HepG2 (cell line): ENCODE results near the gene ARR3. TPM values are rescaled to one million over a fixed set of nuclear protein-coding genes. Genes with fewer than 3 reads are reported as not detected.

Source experiments
- FOXA3 ChIP-seq: IDR thresholded peaks from 2 replicates; pipeline ENCODE4 v1.6.1; 2016; ENCODE audit warnings: missing genetic modification reagents, missing compliant biosample characterization
- MYC ChIP-seq: sonication (generic); formaldehyde crosslinking; IDR thresholded peaks from 2 replicates; pipeline ENCODE4 v1.9.0; 2021; ENCODE audit warnings: missing genetic modification reagents, borderline replicate concordance
- PTBP1 ChIP-seq: fragments of 200-400 bp; formaldehyde crosslinking; IDR thresholded peaks from 2 replicates; pipeline ENCODE4 v1.6.1; 2018; ENCODE audit warnings: low read length, low read depth; ENCODE audit not compliant: poor library complexity, severe bottlenecking
- SAP130 ChIP-seq: IDR thresholded peaks from 2 replicates; pipeline ENCODE4 v1.6.1; 2016; ENCODE audit warnings: low read depth
- ZNF782 ChIP-seq: sonication (generic); formaldehyde crosslinking; IDR thresholded peaks from 2 replicates; pipeline ENCODE4 v1.4.0; 2020; ENCODE audit warnings: missing genetic modification reagents, mild to moderate bottlenecking, borderline replicate concordance
- polyA plus RNA-seq, 8 experiments: library from polyadenylated mRNA; depleted of rRNA in 3 of 8; stranded (reverse) in 7 of 8; unstranded in 1 of 8; fragments of >200 nt; fragmentation: Illumina TruSeq in 4 of 8; extraction: Trizol in 4 of 8; gene quantifications; 2 replicates each; pipeline versions ENCODE4 v1.2.1 to v1.2.3, GENCODE V29; 2011 to 2016; ENCODE audit warnings: low read depth in 4 of 8, missing spikeins in 1 of 8, mixed read lengths in 1 of 8; ENCODE audit not compliant: insufficient read depth in 1 of 8
- total RNA-seq, 5 experiments: library from RNA; depleted of rRNA; stranded (reverse); fragments of >200 nt; fragmentation: Illumina TruSeq; extraction: Trizol; gene quantifications; 2 replicates each; pipeline ENCODE4 v1.2.3, GENCODE V29; 2016; ENCODE audit warnings: low read depth in 1 of 5
- TF ChIP-seq, protein P1 (sequence below): sonication (generic); formaldehyde crosslinking; IDR thresholded peaks from 2 replicates; pipeline ENCODE4 v1.5.0; 2020; ENCODE audit warnings: mild to moderate bottlenecking, missing genetic modification reagents, borderline replicate concordance
- TF ChIP-seq, protein P2 (sequence below): sonication (generic); formaldehyde crosslinking; IDR thresholded peaks from 2 replicates; pipeline ENCODE4 v1.8.0; 2022; ENCODE audit warnings: mild to moderate bottlenecking, missing genetic modification reagents, moderate library complexity
- TF ChIP-seq, protein P3 (sequence below): sonication (generic); formaldehyde crosslinking; IDR thresholded peaks from 2 replicates; pipeline ENCODE4 v1.4.0; 2020; ENCODE audit warnings: mild to moderate bottlenecking, missing genetic modification reagents
- TF ChIP-seq, protein P4 (sequence below): sonication (generic); formaldehyde crosslinking; IDR thresholded peaks from 2 replicates; pipeline ENCODE4 v1.5.1; 2020; ENCODE audit warnings: missing genetic modification reagents, mild to moderate bottlenecking, borderline replicate concordance

Gene ARR3
- total and polyA plus RNA-seq, 2 of the 13 experiments (the other 11 are each of a cell fraction or from before 2014, with no cell fraction given), result not detected

DNA sequence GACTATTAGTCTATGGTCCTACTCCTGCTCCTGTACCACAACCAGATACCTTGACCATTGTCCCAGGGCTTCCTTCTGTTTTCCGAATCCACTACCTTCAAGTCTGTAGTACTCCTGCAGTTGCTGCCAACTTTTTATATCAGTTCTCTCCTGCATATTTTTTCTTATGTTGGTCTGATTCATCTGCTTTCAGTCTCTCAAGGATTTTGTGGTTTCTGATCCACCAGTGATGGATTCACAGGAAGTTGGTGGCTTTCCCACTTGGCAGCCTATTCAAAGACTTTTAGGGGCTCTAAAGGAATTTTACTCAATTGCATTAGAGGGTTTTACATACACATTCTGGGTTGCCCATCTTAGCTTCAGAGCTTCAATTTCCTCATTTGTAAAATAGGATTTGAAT is 45.4 kb downstream of the ARR3 start (continued):
- TF ChIP-seq, protein P1, sequence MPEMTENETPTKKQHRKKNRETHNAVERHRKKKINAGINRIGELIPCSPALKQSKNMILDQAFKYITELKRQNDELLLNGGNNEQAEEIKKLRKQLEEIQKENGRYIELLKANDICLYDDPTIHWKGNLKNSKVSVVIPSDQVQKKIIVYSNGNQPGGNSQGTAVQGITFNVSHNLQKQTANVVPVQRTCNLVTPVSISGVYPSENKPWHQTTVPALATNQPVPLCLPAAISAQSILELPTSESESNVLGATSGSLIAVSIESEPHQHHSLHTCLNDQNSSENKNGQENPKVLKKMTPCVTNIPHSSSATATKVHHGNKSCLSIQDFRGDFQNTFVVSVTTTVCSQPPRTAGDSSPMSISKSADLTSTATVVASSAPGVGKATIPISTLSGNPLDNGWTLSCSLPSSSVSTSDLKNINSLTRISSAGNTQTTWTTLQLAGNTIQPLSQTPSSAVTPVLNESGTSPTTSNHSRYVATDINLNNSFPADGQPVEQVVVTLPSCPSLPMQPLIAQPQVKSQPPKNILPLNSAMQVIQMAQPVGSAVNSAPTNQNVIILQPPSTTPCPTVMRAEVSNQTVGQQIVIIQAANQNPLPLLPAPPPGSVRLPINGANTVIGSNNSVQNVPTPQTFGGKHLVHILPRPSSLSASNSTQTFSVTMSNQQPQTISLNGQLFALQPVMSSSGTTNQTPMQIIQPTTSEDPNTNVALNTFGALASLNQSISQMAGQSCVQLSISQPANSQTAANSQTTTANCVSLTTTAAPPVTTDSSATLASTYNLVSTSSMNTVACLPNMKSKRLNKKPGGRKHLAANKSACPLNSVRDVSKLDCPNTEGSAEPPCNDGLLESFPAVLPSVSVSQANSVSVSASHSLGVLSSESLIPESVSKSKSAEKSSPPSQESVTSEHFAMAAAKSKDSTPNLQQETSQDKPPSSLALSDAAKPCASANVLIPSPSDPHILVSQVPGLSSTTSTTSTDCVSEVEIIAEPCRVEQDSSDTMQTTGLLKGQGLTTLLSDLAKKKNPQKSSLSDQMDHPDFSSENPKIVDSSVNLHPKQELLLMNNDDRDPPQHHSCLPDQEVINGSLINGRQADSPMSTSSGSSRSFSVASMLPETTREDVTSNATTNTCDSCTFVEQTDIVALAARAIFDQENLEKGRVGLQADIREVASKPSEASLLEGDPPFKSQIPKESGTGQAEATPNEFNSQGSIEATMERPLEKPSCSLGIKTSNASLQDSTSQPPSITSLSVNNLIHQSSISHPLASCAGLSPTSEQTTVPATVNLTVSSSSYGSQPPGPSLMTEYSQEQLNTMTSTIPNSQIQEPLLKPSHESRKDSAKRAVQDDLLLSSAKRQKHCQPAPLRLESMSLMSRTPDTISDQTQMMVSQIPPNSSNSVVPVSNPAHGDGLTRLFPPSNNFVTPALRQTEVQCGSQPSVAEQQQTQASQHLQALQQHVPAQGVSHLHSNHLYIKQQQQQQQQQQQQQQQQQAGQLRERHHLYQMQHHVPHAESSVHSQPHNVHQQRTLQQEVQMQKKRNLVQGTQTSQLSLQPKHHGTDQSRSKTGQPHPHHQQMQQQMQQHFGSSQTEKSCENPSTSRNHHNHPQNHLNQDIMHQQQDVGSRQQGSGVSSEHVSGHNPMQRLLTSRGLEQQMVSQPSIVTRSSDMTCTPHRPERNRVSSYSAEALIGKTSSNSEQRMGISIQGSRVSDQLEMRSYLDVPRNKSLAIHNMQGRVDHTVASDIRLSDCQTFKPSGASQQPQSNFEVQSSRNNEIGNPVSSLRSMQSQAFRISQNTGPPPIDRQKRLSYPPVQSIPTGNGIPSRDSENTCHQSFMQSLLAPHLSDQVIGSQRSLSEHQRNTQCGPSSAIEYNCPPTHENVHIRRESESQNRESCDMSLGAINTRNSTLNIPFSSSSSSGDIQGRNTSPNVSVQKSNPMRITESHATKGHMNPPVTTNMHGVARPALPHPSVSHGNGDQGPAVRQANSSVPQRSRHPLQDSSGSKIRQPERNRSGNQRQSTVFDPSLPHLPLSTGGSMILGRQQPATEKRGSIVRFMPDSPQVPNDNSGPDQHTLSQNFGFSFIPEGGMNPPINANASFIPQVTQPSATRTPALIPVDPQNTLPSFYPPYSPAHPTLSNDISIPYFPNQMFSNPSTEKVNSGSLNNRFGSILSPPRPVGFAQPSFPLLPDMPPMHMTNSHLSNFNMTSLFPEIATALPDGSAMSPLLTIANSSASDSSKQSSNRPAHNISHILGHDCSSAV (CRISPR knock-in tag), result no peak
- TF ChIP-seq, protein P2, sequence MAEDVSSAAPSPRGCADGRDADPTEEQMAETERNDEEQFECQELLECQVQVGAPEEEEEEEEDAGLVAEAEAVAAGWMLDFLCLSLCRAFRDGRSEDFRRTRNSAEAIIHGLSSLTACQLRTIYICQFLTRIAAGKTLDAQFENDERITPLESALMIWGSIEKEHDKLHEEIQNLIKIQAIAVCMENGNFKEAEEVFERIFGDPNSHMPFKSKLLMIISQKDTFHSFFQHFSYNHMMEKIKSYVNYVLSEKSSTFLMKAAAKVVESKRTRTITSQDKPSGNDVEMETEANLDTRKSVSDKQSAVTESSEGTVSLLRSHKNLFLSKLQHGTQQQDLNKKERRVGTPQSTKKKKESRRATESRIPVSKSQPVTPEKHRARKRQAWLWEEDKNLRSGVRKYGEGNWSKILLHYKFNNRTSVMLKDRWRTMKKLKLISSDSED (CRISPR knock-in tag), result no peak
- TF ChIP-seq ZNF782 (CRISPR knock-in tag), result no peak
- no peak for TF ChIP-seq PTBP1
- TF ChIP-seq, protein P3, sequence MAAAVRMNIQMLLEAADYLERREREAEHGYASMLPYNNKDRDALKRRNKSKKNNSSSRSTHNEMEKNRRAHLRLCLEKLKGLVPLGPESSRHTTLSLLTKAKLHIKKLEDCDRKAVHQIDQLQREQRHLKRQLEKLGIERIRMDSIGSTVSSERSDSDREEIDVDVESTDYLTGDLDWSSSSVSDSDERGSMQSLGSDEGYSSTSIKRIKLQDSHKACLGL (CRISPR knock-in tag), result no peak
- TF ChIP-seq, protein P4, sequence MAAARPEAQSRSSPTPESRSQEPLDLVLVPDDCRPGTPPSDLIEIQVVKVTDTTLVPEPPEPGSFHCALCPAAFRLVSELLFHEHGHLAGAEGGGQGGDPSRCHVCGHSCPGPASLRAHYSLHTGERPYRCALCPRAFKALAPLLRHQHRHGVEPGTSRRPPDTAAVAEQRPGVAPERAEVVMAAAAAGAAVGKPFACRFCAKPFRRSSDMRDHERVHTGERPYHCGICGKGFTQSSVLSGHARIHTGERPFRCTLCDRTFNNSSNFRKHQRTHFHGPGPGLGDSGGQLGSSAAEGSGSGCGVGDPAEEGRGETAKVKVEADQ (CRISPR knock-in tag), result no peak
- no peak for TF ChIP-seq FOXA3 (CRISPR knock-in tag)
- TF ChIP-seq MYC (CRISPR knock-in tag), result no peak
- TF ChIP-seq SAP130 (CRISPR knock-in tag), result no peak
